HCT116 (cell line): ENCODE measurements around the gene DRAXIN.

Experiments used
- CBX3 ChIP-seq: IDR thresholded peaks from 2 replicates; pipeline ENCODE4 v1.6.1; 2012; ENCODE audit warnings: low read depth
- EZH2 ChIP-seq: fragments of 200-600 bp; sonication (generic); IDR thresholded peaks from 2 replicates; pipeline ENCODE4 v1.6.1; 2017; ENCODE audit warnings: antibody characterized with exemption, mixed run types
- EZH2phosphoT487 ChIP-seq: fragments of 200-600 bp; IDR thresholded peaks from 2 replicates; pipeline ENCODE4 v1.6.1; 2018; ENCODE audit warnings: antibody characterized with exemption, borderline replicate concordance
- JUND ChIP-seq: IDR thresholded peaks from 2 replicates; pipeline ENCODE4 v1.6.1; 2012
- POLR2AphosphoS5 ChIP-seq: IDR thresholded peaks from 2 replicates; pipeline ENCODE4 v1.6.1; 2011; ENCODE audit warnings: mild to moderate bottlenecking, low read depth, low read length, moderate library complexity
- TF ChIP-seq, protein P1 (sequence below), 3 experiments: fragments of 200-600 bp in 1 of 3; sonication (generic) in 1 of 3; IDR thresholded peaks in 2 of 3; conservative IDR thresholded peaks in 1 of 3; 2 replicates each; pipeline ENCODE4 v1.5.1; 2012 to 2017; ENCODE audit warnings: low read depth in 2 of 3, low read length in 2 of 3, antibody characterized with exemption in 1 of 3, borderline replicate concordance in 1 of 3, control low read depth in 1 of 3, mild to moderate bottlenecking in 1 of 3, mixed read lengths in 1 of 3, mixed run types in 1 of 3, moderate library complexity in 1 of 3; ENCODE audit not compliant: insufficient read depth in 1 of 3
- TF ChIP-seq, protein P2 (sequence below): IDR thresholded peaks from 2 replicates; pipeline ENCODE4 v1.6.1; 2012; ENCODE audit warnings: low read depth
- TF ChIP-seq, protein P3 (sequence below): IDR thresholded peaks from 2 replicates; pipeline ENCODE4 v1.6.1; 2012
- TF ChIP-seq, protein P4 (sequence below): IDR thresholded peaks from 2 replicates; pipeline ENCODE4 v1.6.1; 2012

DNA sequence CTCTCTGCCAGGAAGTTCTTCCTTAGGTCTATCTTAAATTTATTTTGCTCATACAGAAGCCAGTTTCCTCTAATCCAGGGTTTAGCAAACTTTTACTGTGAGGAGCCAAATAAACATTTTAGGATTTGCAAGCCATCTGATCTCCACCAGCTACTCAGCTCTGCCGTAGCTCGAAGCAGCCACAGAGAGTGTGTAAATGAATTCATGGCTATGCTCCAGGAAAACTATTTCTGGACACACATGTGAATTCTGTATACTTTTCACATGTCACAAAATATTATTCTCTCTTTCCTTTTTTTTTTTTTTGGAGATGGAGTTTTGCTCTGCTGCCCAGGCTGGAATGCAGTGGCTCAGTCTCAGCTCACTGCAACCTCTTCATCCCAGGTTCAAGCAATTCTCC lies 31.0 kb downstream of the DRAXIN start:
- TF ChIP-seq, protein P1, sequence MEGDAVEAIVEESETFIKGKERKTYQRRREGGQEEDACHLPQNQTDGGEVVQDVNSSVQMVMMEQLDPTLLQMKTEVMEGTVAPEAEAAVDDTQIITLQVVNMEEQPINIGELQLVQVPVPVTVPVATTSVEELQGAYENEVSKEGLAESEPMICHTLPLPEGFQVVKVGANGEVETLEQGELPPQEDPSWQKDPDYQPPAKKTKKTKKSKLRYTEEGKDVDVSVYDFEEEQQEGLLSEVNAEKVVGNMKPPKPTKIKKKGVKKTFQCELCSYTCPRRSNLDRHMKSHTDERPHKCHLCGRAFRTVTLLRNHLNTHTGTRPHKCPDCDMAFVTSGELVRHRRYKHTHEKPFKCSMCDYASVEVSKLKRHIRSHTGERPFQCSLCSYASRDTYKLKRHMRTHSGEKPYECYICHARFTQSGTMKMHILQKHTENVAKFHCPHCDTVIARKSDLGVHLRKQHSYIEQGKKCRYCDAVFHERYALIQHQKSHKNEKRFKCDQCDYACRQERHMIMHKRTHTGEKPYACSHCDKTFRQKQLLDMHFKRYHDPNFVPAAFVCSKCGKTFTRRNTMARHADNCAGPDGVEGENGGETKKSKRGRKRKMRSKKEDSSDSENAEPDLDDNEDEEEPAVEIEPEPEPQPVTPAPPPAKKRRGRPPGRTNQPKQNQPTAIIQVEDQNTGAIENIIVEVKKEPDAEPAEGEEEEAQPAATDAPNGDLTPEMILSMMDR (IDR thresholded peaks at IDR 0.05 in 2 of 3, conservative IDR thresholded peaks at IDR 0.05 in 1 of 3; ENCODE audit: borderline replicate concordance in 1 of 3, insufficient read depth in 1 of 3, low read depth in 2 of 3, low read length in 2 of 3), result no peak
- TF ChIP-seq EZH2, result no peak
- no peak for TF ChIP-seq JUND
- TF ChIP-seq EZH2phosphoT487, result no peak
- TF ChIP-seq, protein P2, sequence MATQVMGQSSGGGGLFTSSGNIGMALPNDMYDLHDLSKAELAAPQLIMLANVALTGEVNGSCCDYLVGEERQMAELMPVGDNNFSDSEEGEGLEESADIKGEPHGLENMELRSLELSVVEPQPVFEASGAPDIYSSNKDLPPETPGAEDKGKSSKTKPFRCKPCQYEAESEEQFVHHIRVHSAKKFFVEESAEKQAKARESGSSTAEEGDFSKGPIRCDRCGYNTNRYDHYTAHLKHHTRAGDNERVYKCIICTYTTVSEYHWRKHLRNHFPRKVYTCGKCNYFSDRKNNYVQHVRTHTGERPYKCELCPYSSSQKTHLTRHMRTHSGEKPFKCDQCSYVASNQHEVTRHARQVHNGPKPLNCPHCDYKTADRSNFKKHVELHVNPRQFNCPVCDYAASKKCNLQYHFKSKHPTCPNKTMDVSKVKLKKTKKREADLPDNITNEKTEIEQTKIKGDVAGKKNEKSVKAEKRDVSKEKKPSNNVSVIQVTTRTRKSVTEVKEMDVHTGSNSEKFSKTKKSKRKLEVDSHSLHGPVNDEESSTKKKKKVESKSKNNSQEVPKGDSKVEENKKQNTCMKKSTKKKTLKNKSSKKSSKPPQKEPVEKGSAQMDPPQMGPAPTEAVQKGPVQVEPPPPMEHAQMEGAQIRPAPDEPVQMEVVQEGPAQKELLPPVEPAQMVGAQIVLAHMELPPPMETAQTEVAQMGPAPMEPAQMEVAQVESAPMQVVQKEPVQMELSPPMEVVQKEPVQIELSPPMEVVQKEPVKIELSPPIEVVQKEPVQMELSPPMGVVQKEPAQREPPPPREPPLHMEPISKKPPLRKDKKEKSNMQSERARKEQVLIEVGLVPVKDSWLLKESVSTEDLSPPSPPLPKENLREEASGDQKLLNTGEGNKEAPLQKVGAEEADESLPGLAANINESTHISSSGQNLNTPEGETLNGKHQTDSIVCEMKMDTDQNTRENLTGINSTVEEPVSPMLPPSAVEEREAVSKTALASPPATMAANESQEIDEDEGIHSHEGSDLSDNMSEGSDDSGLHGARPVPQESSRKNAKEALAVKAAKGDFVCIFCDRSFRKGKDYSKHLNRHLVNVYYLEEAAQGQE, result no peak
- no peak for TF ChIP-seq CBX3
- no peak for TF ChIP-seq POLR2AphosphoS5
- TF ChIP-seq, protein P3, sequence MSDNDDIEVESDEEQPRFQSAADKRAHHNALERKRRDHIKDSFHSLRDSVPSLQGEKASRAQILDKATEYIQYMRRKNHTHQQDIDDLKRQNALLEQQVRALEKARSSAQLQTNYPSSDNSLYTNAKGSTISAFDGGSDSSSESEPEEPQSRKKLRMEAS, result no peak
- TF ChIP-seq, protein P4, sequence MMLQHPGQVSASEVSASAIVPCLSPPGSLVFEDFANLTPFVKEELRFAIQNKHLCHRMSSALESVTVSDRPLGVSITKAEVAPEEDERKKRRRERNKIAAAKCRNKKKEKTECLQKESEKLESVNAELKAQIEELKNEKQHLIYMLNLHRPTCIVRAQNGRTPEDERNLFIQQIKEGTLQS, result no peak
